Endothelial cell of coronary artery (primary cell): ENCODE measurements around the gene CCDC195. TPM values are rescaled to one million over a fixed set of nuclear protein-coding genes. Genes with fewer than 3 reads are reported as not detected.

Source experiments
- total RNA-seq: library from RNA; depleted of rRNA; stranded (reverse); fragments of >200 nt; gene quantifications from 2 replicates; pipeline ENCODE4 v1.2.3, GENCODE V29; 2014

CCDC195 gene, protein sequence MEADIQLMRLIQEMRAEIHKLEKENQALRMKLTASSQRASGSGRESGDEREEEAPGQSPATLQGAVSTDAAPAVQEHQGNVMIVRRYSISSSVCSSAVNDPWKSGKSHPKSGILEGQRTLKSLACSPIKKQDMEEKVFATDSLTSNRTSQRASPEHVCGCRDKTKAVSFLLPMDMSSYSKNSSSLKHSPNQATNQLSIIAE
- not detected in 2 replicates for total RNA-seq

DNA sequence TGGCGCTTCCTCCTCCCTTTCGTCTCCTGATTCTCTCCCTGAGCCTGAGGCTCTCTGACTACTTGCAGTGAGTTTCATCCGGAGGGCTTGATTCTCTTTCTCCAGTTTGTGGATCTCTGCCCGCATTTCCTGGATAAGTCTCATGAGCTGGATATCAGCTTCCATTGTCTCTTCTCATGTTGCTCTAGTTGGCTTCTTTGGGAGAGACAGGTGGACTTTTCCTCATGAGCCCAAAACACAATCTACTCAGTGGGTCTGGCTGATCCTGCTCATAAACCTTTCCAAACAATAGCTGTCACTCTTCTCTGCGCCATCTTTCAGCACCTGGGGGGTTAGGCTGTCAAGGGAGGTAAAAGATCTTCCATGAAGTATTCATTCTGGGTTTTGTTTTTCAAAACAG is at the start of gene CCDC195:
TSS of gene CCDC195 (minus strand) at position 165 of the 400 bp plus-strand sequence. CDS start at position 165, 0 bp downstream.

Other genes with a start within 250 kb of the CCDC195 start
- 56.7 and 73.3 TPM in 2 replicates for gene CUL3, start 131.0 kb downstream of the CCDC195 start, total RNA-seq